ENCODE measurements around the gene PLCL2.

PLCL2 gene

DNA sequence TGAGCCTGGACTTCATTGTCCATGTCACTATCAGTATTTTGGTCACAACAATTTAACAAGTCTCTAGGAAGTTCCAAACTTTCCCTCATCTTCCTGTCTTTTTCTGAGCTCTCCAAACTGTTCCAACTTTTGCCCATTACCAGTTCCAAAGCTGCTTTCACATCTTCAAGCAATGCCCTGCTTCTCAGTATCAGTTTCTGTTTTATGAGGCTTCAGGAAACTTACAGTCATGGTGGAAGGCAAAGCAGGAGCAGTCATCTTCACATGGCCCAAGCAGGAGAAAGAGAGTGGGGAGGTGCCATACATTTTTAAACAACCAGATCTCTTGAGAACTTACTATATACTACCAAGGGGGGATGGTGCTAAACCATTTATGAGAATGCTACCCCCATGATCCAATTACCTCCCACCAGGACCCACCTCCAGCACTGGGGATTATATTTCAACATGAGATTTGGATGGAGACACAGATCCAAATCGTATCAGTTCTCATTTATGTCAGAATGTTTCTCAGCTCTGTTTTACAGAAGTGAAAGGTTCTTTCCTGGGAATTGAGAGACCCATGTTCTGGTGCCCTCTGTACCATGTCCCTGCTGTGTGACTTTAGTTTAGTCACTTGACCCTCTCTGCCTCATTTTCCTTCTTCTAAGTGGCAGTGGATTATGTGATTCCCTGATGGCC lies 169.7 kb downstream of the PLCL2 start:
- DNase-seq = no peak

DNA sequence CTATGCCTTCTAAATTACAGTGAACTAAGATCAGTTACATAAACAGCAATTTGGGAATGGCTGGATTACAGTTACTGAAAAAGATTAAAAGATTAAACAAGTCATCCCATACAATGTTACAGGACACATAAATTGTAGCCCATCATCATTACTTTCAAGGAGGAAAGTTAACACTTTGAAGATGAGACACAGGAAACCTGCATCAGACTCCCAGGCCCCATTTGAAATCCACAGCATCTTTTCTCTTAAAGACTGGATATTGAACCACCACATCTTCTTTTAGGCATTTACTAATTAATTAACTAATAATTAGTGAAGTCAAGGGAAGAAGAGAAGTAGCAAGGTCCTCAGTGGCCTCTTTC lies 170.2 kb downstream of the PLCL2 start:
- DNase-seq = no peak

DNA sequence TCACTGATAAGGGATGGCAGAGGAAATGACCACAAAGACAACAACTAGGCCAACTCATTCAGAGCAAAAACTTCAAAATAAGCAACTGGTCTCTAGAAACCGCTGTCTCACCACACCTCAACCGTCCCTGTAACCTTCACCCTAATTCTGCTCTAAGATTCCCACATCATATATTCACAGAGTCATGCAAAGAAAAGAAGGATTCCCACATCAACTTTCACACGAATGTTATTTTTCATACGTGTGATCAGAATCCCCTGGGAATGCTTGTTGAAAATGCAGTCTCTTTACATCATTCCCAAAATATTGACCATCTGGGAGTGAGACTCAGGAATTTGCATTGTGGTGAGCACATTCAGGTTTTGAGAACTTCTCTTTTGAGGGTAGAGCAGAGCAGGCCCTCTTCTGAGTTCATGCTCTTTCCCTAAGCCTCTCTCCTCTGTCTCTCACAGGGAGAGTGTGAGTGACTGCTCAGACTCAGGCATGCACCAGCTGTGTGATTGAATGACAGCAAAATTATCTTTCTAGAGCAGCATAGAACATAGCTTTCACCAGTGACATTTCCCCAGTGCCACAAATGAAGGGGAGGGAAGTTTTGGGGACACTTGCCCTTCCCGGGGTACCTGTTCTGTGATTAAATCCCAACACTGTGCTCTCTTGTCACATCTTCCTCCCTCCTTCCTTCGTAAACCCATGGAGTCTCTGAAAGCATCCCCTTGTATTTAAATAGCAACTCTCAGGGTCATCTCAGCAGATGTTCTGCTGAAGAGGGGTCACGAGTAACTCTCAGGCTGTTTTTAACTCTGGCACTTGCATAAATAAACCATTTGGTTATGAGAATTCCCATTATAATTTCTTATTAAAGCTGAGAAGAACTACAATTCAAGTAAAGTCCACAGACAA lies 170.9 kb downstream of the PLCL2 start:
- no peak for DNase-seq

DNA sequence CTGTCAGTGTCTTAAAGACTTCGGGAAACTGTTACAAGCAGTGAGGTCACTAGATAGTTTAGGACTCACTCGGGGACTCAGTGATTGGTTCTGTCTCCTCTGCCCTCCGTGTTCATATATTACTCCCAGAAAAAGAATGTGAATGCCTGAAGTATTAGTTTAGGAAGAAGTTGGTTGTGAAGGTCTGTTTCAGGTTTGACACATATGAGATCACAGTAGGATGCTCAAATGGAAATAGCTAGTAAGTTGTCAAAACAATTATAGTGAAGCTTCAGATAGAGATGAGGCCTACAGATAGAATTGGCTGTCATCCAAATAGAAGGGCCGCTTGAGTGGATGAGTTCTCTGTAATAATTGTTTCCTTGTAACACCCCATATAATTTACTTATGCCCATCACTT lies 172.6 kb downstream of the PLCL2 start:
- DNase-seq = no peak

DNA sequence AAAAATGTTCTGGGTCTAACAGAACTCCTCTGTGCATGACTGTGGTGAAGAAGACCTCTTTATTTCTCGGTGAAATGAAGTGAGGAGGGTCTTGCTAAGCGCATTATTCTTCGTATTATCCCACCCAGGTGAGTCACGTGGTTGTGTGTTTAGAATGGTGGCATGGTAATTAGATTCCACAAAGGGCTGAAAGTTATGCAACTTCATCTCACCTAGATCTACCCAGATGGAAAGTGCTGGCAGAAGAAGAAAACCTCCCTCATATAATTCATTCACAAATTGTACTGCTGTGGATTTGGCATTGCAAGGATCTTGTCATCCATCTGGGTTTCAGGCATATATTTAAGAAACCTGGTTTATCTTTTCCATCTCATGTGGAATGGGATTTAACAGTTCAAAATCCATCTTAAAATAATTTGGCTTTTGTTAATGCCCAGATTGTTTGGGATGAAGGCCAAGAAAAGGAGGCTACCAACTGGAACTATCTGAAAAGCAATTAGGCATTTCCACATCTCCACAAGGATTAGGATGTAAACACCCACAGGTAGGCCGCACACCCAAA lies 175.3 kb downstream of the PLCL2 start:
- DNase-seq = no peak

DNA sequence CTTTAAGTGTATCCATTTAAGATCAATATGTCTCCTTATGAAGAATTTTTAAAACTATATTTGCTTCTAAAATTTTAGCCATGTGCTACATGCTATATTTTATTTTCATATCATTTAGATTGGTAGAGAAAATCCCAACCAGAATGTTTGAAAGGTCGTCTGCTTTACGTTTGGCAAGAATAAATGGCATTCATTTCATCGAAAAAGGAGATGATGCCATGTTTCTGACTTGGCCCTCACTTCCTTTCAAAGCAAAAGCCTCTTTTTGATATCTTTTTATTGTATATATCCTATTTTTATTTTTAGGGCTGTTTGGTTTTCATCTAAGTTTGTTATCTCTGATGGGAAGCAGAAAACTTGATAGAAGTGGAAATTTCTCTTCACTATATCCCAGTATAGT lies 176.2 kb downstream of the PLCL2 start:
- no peak for DNase-seq

DNA sequence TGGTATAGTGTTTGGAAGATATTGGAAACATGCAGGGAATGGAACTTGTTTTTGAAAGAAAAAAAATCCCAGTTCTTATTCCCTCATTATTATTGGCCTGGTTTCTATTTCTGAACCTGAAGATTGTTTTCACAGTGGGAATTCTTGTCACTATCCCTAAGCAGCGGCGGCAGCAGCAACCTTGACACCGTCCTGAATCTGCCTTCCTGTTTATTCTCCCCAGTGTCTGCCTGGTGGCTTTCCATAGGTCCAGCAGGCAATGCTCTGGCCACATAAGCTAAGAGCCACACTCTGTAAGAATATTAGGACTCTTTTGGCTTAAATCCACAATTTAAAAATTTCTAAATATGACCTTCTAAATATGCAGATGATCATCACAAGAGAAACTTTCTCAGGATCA lies 178.0 kb downstream of the PLCL2 start:
- DNase-seq = no peak

DNA sequence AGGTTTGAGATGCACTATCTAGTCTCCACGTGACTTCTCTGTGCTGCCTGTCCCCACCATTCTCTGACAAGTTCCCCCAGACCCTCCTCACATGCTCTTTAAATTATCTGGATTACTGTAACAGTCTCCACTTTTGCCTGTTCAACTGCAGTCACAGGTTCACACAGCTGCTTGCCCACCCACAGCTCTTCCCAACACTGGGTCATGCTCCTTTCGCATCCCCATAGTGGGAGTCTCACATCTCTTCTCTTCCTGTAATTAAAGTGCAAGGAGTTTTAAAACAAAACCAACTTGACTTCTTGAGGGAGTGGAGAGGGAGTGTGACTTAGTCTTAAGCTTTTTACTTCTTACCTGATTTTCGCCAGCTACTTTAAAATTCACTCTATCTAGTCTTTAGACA lies 178.8 kb downstream of the PLCL2 start:
- DNase-seq = no peak

DNA sequence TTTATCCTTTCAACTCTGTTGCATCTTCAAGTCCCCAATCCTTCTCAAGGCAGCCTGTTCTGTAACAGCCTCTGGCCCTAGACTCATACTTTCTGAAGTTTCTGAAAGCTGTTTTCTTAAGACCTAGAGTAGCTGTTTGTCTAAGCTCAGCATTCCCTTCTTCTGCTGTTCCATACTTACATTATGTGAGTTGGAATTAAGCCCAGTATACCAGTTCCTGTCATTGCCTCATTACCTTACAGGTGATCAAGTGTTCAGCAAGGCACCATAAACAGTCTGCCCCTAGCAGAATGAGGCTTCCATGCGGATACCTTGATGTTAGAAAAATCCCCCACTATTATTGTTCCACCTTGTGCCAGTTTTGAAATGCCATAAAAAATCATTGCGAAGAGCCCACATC lies 180.6 kb downstream of the PLCL2 start:
- DNase-seq = no peak

DNA sequence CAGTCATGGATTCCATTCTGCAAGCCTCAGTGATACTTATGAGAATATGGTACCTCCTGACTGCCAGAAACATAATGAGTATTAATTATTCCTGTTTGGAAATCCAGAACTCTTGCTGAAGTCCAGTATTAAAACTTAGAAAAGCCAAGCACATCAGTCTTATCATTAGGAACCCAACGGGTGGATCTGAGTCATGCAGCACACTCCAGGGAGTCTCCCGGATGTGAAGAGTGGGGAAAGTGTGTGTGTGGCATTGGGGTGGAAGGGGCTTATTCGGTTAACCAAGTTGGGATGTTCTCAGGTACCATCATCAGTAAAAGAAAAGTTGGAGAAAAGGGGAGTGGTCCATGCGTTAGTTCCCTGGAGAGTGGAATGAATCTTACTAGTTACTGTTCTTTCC lies 181.1 kb downstream of the PLCL2 start:
- no peak for DNase-seq

DNA sequence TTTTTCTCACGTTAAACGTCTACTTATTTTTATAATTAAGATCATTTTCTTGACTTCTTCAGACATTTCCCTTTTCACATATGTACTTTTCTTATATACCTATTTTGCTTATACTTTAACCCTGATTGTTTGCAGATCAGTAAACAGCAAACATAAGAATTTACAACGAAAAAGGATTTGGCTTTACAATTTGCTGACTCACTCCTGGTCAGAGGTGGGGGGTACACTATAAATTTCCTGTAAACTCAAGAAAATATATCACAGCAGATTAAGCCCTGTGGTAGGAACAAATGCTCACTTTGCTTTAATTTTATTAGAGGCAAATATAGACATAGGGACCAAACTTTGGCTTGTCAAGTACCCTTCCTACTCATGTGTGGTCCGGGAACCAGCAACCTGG lies 185.0 kb downstream of the PLCL2 start:
- no peak for DNase-seq

DNA sequence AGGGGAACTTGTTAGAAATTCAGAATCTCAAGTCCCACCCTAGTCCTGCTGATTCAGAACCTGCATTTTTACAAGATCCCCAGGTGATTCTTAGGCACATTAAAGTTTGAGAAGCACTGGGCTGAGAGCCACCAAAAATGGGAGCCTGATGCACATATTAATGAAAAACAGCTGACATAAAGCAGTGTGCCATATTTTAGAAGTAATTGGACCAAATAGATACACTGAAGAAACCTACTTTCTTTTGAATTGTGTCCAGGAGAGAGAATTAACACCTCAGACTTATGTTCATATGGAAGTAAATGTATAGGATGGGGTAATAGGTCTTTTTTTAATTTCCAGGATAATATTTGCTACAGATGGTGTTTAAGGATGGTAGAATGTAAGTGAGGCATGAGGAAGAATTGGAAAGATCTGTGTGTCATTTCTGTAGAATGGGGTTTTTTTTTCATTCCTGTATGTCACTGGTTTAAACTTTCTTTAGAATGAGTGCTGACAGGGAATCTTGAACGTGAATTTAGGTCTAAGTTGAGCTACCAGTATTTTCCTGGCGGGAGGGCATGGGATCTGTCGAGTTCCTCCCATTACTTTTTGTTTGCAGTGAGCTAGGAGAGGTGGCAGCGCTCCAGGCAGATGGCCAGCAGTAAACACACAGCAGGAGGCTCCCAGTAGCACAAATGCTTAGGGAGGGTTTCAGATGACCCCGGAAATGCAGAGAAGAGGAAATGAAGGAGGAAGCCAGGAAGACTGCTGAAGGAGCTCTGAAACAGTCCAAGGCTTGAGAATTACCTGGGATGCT lies 185.6 kb downstream of the PLCL2 start:
- no peak for DNase-seq

DNA sequence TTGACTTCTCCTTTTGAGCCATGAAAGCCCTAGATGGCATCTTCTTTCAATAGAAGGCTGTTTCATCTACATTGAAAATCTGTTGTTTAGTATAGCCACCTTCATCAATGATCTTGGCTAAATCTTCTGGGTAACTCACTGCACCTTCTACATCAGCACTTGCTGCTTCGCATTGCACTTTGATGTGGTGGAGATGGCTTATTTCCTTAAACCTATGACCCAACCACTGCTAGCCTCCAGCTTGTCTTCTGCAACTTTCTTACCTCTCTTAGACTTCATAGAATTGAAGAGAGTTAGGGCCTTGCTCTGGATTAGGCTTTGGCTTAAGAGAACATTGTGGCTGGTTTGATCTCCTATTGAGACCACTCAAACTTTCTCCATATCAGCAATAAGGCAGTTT lies 189.8 kb downstream of the PLCL2 start:
- DNase-seq = no peak

DNA sequence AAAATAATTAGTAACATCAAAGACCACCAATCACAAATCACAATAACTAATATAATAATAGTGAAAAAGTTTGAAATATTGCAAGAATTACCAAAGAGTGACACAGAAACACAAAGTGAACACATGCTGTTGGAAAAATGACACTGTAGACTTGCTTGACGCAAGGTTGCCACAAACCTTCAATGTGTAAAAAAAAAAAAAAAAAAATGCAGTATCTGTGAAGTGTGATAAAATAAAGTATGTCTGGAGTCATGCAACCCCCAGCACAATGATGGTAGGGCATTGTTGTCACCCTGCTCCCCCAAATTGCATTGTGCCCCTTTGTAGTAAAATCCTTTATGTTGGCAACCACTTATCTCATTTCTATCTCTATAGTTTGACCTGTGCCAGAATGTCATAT lies 190.6 kb downstream of the PLCL2 start:
- no peak for DNase-seq

DNA sequence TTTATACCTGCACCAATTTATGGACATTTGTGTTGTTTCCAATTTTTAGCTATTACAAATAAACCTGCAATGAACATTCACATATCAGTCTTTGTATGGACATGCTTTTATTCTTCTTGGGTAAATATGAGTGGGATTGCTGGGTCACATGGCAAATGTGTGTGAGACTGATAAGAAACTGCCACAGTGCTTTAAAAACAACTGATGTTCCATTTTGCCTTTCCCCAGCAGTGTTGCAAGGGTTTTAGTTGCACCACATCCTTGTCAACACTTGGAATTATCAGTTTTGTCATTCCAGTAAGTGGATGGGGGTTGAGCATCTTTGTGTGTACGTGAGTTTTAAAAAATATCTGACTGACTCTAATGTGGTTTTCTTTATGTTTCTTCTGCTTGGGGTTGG lies 191.2 kb downstream of the PLCL2 start:
- DNase-seq = no peak

DNA sequence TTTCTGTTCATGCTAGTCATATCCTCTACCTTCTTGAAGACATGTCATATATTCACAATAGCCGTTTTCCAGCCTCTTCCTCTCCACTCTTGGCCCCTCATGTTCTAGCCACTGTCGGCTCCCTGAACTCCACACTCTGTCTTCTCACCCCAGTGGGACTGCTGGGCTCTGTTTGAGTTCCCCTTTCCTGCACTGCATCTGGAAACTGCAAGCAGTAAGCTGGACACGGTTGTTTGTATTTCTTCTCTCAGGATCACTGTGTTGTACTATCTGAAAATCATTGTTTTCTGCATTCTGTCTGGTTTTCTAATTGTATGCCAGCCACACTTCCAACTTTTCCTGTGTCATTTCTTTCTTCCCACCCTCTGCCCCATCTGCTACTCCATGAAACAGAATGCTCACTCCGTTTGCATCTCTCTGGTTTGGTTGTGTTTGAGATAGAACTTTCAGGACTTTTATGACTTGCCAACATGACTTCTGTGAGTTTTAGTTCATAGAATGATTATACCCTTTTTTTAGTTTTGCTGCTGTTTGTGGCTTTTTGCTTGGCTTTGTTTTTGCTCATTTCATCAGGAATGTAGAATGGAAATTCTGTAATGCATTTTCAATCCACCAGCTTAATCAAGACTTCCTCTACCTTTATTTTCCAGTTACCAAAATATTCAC lies 192.3 kb downstream of the PLCL2 start:
- DNase-seq = no peak

DNA sequence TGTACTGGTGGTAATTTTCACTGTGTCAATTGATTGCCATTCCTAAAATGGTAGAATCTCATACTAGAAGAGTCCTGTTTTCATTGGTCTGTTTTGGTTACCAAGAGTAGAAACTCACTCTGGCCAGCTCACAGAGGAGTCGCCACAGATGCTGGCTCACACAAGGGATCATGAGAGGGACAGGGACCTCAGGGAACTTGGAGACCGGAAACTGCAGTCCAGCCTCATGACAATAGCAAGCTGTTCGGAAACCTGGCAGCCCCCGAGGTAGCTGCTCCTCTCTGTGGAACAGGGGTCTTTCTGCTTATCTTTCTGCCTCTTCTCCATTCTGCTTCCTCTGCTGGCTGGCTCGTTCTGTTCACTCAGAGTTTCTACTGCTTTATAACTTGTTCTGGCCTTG lies 192.9 kb downstream of the PLCL2 start:
- no peak for DNase-seq

DNA sequence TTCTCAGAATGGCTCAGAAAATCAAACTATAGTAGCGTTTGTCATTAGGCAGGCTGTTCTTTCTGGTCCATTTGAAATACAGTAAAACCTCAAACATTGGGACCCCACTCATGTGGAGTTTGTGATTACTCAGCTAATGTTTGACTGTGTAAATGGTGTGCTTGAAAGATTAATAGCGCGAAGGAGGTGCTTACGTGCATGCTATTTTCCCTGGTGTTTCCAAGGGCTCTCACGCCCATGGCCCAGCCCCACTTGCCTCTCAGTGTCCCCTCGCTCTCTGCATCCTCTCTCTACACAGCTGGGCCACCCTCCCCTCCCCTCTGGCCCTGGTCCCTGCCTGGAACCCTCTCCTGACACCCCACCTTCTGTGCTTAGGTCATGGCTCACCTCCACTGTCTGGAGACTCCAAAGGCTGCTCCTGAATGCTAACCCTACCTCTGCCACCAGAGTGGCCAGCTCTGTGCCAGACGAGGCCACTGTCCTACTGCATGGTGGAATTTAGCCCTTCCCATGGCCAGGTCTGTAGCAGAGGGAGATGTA lies 194.2 kb downstream of the PLCL2 start:
- no peak for DNase-seq

DNA sequence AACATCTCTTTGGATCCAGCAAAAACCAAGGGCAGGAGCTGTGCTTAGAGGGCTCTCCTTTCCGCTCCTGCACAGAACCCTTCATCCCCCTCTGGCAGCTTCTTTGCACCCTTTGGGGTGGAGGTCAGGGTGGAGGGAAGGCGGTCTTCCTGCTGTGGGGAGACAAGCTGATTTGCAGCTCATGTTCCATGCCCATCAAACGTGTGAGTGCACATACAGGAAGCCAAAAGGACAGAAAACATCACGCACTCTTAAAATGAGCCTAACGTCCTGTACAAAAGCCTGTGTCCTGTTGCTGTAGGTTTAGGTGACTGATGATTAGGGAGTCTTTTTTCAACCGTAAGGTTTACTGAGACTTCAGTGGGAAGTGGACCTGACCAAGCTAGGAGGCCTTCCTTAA lies 195.2 kb downstream of the PLCL2 start:
- DNase-seq = no peak

DNA sequence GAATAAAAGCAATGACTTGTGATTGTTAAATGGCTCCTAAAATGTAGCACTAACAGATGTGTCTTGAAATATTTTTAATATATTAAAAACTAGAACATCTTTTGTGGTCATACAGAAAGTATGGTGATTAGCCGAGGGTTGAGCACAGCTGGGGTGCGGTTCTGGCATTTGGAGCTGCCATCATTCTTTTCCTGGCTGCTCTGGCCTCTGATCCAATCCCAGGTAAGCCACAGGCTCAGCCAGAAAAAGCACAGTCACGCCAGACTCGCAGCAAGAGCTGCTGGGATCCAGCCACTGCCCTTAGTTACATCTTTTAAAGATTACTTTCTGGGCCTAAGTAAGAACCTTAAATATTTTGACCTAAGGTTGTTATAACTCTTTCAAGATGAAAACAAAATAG lies 196.8 kb downstream of the PLCL2 start:
- DNase-seq = no peak

DNA sequence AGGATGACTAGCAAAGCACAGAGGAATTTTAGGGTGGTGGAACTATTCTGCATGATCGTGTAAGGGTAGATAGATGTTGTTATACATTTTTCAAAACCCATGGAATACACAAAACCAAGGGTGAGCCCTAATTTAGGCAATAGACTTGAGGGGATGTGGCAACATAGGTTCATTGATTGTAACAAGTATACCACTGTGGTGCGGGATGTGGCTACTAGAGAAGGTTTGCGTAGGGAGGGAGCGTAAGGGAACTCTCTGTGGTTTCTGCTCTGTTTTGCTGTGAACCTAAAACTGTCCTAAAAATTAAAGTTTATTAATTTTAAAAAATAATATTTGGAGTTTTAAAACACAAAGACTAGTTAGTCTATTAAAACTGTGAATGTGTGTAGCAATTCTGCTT lies 202.8 kb downstream of the PLCL2 start:
- DNase-seq = no peak

DNA sequence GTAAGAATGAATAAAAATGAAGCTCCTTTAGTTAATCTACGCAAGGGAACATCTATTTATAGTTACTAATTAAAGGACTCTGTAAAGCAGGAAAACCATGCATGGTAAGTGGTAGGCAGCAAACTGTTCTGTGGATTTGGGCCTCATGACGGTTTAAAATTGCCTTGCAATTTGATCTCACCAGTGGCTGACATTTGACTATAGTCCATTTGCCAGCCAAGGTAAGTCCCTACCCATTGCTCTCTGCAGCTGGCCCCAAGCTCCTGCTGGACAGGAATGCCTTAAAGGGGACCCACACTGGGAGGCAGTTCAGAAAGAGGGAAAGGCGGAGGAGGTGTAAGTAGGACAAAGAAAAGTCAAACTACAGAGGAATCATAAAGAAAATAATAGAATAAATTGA lies 203.3 kb downstream of the PLCL2 start:
- no peak for DNase-seq
